Superior temporal gyrus (tissue), 1 donor: ENCODE results near the gene PDE9A.

ENCODE experiments used
- DNase-seq: peaks from one replicate; pipeline ENCODE4 v3.0.0-alpha.2; 2016; ENCODE audit errors: extremely low spot score

The PDE9A gene

DNA sequence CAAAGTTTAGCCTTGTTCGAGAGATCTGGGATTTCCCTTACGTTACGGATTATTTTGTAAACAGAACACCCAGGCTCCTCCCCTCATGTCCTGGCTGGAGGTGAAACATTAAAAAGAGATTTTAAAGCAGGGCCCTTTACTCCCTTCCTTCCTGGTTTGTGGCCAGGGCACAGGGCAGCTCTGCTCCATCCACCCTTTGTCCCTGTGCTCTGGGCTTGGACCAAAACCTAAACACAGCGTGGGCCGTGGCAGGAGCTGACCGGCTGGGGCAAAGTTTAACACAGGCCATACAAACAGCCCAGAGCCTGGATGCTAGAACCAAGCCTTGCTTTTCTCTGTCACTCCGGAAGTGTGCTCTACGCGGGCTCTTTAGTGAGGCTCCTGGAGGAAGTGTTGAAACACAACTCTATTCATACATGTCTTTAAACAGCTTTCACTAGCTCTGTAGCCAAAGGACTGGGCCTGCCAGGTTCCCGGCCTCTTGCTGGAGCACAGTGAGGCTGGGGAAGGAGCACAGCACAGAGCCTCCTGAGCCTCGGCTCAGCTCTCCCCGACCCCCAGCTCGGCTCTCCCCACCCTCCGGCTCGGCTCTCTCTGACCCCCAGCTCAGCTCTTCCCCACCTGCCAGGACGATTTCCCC lies 84.7 kb downstream of the PDE9A start:
- DNase-seq, result peak; percentile 24

DNA sequence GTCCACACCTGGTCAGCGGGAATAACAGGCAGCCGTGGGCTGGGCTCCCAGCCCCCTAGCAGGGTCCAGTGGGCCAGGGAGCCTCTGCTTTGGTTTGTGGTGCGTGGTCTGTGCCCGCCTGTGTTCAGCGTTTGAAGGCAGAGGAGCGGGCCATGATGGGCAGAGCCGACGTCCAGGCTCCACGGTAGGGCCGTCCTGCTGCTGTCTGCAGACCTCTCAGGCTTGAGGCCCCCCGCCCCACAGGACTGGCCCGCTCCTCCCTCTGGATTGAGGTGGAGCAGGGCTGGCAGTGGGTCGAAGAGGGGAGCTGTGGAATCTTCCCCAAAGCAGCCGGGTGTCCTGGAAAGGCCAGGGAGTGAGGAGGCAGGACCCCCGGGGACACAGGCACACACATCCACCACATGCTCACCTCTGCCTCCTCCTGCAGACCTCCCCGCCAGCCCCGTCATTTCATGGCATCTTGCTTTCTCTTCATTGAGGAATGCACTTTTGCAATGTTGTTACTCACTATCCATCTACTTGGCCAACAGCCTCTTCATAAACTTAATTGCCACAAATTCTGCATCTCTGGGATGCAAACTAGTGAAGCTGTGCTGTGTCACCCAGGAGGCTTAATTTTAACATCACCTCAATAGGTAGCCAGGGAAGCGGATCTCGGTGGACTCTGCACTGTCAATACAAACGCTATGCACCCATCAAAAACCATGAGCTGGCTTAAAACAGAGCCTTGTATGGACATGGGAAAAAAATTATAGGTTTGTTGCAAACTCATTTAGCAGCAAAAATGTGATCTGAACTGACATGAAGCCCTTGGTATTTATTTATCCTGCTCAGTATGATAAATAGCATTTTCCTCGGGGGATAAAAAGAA lies 85.9 kb downstream of the PDE9A start:
- no peak for DNase-seq

DNA sequence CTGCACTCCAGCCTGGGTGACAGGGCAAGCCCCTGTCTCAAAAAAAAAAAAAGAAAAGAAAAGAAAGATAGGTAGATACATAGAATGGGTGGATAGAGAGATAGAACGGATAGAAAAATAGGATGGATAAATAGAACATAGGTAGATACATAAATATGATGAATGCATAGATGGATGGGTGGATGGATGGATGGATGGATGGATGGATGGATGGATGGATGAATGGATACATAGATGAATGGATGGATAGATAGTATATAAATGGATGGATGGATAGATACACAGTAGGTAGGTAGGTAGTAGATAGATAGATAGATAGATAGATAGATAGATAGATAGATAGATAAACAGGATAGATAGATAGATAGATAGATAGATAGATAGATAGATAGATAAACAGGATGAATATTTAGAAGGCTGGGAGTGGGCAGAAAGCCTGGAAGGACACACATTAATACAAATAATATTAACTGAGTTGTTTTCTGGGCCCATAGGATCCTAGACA lies 87.0 kb downstream of the PDE9A start:
- DNase-seq, result no peak

DNA sequence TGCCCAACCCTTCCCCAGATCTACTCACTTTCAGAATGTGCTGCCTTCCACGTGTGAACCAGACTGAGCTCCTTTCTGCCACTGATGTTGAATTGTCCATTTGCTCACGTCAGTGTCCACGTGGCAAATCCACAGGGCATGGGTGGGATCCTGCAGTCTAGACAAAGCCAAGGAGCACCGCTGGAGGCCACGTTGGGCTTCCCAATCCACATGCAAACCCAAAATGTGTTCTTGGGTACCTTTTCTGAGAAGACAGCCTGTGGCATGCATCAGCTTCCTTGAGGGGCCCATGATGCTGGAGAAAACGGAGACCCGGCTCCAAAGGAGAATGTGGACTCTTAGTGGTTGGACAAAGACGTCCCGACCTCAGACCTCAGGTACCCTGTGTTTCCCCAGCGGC lies 87.6 kb downstream of the PDE9A start:
- no peak for DNase-seq

DNA sequence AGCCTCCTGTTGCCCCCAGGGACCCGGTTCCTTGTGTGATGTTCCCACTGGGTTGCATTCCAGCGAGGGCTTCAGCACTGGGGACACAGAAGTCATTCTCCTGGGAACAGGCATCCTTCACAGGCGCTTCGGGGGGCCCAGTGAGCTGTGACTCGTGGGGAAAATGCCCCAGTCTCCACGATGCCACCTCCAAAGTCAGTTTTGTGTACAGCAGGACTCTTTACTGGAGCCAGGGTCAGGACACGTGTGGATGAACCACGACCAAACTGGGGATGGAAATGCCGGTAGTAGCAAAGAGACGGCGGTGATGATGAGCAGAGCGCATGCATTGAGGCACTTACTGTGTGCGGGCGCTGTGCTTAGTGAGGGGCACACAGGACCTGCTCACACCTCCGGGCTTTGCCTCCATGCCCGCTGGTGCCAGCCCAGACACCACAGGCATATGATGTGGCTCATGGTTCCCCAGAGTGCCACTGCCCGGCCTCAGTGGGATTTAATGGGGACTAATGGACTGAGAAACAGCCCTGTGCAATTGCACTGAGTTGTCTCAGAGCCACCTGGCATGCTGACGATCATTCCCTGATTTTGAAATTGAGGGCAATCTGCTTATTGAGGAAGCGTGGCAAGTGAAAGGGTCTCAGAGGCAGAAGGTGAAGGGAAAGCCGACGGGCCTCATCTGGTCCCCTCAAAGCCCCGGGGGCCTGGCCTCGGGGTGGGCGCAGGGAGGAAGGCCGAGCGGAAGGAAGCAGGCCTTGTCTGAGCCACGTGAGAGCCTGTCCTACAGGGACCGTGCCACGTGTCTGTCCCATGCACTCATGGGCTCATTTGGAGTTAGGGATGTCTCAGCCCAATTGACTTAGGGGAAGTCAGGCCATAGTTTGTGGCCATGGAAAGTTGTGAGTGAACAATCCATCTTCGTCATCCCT lies 91.4 kb downstream of the PDE9A start:
- no peak for DNase-seq

DNA sequence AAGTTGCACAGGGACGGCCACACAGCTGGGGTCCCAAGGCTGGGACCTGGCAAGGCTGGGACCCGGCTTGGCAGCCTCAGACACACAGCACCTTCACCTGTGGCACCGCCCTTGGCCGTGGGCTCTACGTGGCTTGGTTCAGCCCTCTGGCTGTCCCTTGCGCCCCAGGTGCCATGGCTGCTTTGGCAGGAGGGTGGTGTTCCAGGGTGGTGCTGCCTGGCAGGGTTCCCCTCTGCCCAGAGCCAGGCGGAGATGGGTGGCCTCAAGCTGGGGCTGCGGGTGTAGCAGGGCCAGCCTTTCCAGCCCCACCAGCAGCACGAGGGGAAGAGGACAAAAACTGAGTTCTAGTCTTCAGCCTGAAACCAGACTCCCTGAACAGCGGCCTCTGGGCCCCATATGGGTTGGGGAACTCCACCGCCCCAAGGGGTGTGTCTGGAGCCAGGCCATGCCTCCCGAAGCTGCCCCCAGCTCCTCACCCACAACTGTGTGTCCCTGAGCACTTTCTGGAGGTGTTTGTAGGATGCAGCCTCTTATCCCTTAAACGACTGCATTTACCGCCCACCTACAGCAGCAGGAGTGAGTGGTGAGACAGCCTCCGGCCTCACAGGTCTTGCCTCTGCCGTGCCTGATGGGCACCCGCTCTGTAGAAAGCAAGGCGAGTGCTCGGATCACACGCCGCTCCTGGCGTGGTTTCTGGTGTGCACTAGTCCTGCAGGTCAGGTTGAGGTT lies 92.3 kb downstream of the PDE9A start:
- no peak for DNase-seq

DNA sequence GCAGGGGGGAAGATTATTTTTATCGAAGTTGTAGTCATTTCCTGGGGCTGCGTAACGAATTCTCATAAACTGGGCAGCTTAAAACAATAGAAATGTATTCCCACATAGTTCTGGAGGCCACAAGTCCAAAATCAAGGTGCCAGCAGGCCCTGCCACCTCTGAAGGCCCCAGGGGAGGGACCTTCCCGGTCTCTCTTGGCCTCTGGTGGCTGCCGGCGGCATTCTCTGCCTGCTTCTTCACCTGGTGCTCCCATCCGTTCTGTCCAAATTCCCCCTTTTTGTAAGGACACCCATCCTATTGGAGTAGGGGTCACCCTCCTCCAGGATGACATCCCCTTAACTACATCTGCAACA lies 92.8 kb downstream of the PDE9A start:
- DNase-seq, result no peak

DNA sequence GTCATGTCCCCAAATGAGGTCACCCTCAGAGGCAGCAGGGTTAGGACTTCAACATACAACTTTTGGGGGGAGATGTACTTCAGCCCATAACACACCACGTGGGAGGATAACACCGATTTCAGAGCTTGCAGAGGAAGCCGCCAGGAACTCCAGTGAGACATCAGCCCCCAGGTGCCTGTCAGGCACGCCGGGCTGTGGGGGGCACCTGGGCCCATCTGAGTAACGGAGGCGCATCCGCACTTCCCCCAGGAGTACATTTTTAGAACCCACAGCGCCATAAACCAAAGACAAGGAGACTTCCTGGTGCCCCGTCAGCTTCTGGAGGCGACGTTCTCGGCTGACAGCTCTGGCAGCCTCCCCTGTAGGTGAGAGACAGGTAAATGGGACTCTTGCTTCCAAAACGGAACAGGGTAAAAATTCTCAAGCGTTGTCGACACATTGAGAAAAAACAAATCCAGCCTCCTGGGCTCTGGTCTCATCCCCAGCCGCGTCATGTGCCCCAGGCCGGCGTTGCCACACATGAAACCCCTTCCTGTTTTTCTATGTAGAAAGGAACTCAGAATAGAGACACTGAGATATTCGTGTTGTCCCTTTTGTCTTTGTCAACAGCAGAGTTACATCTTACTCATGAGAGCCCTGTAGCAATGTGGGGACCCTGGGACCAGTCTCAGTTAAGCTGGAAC lies 93.3 kb downstream of the PDE9A start:
- peak; percentile 21 for DNase-seq

DNA sequence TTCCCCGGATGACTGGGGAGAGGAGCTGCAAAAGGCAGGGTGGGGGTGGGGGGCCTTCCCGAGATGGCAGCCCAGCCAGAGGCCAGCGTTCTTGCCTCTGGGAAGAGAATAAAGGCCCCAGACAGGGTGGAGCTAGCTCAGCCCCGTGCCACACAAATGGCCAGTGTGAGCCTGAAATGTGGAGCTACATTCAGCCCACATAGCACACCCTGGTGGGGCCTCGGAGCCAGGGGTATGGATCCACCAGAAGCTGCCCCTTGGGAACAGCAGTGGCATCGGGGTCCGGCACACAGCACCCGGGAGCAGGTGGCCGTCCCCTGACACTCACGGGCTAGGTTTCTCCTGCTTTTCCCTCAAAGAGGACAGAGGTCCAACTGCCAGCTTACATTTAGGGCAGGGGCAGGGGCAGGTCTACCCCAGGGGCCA lies 93.9 kb downstream of the PDE9A start:
- DNase-seq, result no peak

DNA sequence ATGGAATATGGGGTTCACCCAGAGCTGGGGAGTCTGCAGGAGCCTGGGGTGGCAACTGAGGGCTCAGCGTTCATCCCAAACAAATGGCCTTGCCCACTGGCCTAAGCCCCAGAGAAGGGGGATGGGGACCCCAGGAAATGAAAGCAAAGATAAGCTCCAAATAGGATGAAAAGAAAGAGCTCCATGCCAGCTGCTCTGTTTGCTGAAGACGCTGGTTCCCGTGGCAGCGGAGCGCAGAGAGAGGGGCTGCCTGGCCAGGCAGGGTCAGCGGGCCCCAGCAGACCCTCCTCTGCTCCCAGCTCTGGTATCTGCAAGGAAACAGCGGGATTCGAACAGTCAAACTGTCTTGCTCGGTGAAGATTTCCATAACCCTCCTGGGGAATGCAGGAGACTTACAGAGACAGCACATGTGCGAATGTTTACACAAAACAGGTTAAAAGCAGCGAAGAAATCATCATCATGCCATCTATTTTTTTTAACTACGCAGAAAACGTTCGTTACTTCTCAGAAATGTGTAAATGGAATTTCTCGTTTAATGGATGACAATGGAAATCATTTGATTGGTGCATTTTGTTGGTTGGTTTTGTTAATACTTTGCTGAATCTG lies 94.4 kb downstream of the PDE9A start:
- peak; percentile 11 for DNase-seq

DNA sequence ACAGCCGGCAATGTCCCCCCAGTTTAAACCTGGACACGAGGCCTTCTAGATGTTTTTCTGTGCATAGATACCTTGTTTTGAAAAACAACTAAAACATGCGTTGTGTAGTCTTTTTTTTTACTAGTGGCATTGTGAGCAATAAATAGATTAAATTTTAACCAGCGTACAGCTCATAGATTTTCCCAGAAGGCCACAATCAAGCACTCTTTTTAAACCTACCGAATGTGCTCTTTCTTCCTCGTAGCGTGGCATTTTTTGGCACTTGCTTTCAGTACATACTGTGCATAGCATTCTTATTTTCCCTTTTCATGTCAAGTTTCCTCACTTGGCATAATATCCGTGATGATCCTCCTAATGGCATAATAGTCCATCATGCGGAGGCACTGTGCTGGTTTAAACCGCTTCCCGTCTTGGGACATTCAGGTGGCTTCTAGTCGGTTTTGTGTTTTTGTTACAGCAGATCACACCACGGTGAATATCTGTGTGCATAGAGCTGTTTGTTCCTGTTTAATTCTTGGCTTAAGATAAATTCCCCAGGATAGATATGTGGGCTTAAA lies 95.3 kb downstream of the PDE9A start:
- no peak for DNase-seq

DNA sequence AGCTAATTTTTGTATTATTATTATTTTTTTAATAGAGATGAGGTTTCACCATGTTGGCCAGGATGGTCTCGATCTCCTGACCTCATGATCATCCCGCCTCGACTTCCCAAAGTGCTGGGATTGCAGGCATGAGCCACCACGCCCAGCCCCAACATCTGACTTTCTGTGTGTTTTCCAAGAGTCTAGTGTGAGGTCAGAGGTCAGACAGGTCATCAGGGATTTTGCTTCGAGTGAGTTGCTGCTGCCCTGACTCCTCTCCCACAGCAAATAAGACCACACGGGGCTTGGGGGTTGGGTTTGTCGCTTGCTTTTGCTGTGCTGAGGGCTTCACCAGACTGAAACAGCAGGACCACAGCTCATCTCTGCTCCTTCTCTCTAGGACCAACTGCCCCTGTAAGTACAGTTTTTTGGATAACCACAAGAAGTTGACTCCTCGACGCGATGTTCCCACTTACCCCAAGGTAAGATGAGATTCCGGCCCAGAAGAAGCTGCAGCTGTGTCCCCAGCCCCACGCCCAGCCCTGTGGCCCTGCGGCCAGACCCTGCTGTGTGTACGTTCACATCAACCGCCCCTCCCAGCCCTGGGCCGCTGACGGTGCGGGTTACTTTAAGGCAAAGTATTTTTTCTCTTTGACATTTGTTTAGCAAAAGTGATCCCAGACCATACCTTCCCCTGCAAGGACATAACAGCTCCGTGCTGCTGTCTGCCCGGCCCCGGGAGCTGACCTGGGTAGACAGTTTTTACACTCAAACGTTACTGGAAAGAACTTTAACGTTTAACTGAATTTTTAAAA lies 97.5 kb downstream of the PDE9A start:
- no peak for DNase-seq

DNA sequence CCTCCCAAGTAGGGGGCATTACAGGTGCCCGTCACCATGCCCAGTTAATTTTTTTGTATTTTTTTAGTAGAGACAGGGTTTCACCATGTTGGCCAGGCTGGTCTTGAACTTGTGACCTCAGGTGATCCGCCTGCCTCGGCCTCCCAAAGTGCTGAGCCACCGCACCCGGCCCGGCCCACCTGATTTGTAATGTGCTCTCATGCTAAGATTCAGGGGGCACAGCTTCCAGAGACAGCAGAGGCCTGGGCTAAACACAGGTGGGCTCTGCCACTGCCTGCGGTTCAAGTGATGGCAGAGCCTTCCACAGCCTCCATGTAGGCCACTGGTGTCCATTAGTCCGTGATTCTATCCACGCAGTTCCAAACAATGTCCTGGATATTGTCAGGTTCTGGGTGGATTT lies 98.4 kb downstream of the PDE9A start:
- DNase-seq, result no peak

DNA sequence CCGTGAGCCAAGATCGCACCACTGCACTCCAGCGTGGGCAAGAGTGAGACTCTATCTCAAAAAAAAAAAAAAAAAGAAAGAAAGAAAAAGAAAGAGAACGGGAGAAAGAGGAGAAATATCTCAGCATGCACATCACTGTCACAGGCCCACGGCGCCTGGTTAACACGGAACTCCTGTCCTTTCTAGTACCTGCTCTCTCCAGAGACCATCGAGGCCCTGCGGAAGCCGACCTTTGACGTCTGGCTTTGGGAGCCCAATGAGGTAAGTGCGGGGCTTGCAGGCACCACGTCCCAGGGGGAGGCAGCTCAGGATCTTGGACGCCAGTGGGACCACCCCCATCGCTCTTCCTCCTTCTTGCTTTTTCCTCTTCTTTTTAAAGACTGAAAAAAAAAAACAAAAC lies 100.4 kb downstream of the PDE9A start:
- DNase-seq, result no peak

DNA sequence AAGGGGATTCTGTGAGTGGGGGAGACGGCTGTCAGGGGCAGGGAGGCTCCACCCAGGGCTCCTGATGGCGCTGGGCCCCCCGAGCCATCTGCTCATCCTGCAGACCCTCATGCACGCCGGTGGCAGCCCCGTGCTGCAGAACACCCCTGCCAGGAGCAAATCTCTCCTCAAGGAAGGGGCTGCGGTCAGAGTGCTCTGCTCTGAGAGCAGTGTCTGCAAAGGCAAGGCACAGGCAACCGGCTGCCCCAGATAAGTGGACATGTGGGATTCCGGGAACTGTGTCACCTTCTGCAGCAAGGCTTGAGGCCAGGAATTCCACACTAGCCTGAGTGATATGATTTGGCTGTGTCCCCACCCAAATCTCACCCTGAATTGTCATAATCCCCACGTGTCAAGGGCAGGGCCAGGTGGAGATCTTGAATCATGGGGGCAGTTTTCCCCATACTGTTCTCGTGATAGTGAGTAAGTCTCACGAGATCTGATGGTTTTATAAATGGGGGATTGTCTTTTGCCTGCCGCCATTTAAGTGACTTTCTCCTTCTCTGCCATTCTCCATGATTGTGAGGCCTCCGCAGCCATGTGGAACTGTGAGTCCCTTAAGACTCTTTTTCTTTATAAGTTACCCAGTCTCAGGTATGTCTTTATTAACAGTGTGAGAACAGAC lies 101.0 kb downstream of the PDE9A start:
- DNase-seq, result no peak

DNA sequence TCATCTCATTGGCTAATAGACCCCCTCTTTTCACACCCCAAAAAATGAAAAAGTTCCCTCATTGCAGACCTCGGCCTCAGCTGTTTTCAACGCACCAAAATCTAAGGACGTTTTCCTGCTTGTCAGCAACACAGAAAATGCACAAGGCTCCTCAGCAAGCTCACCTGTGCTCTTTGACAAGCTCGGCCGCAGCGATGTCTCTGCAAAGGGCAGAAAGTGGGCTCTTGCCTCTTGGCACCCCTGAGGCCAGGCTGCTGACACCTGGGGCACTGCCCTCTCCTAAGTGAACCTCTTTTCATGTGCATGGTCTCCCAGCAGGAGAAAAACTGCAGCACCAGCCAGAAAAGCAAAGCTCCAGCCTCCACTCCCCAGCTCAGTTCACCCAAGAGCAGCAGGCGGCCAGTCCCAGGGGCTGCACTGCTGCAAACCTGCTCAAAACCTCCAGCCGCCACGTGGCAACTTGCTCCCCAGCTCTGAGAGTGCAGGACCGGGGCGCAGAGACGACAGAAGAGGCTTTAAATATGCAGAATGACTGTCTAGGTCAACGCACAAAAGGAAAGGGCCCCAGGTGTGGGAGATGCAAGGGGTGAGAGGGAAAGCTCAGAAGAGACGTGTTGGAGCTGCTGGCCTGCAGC lies 101.7 kb downstream of the PDE9A start:
- no peak for DNase-seq

DNA sequence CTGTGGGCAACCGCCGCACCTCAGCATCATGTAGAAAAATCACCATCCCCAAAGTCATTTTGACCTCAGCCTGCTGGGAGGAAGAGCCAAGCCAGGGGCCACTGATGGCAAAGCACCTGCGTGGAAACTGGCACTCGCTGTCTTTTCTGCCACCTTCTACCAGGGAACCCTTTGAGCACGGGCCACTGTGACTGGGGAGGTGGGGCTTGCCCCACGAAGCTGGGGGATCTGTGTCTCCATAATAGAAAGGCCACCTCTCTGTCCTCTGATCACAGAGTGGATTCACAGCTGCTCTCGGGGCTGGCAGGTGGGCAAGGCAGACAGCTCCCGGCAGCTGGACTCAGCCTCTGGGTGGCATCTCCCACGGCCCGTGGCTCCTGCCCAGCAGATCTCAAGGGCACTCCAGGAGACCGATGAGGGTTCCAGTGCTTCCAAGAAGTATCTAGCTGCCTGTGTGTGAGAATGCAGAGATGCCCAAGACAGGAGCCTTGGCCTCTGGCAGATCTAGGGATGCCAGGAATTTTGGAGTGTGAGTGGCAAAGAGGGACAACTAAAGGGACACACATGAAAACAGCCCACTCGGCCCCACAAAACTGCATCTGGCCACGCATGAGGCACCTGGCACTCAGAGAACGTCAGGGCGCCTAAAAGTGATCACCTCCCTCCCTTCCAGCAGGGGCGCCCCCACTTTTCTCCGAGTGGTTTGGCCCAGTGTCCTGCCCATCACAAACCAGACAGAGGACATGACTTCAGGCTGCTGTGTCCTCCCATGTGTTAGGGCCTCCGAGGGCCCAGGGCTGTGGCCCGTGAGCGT lies 102.6 kb downstream of the PDE9A start:
- no peak for DNase-seq
